Activated T-helper 1 cell treated with anti-CD3 and anti-CD28 coated beads, Interleukin-12 subunit alpha, Interleukin-12 subunit beta, Interleukin-2, Interleukin-4 antibody, amounts not matched to agents 30 ng/mL and 10 ng/mL and 1 ng/mL, durations not matched to agents 14 hours and 24 hours and 36 hours (primary cell): ENCODE data around the gene TOR4A. TPM values are rescaled to one million over a fixed set of nuclear protein-coding genes. Genes with fewer than 3 reads are reported as not detected.

ENCODE experiments used
- DNase-seq: peaks from one replicate; pipeline ENCODE4 v3.0.0; 2021; ENCODE audit warnings: low spot score
- H3K27ac Mint-ChIP-seq: one replicate; pipeline ENCODE4 v1.8.0; 2021; ENCODE audit warnings: mild to moderate bottlenecking, mixed read lengths
- H3K27me3 Mint-ChIP-seq: one replicate; pipeline ENCODE4 v1.8.0; 2022; ENCODE audit warnings: mild to moderate bottlenecking, moderate library complexity, mixed read lengths; ENCODE audit not compliant: insufficient read depth
- H3K36me3 Mint-ChIP-seq: one replicate; pipeline ENCODE4 v1.8.0; 2021; ENCODE audit warnings: low read depth, mixed read lengths
- H3K4me1 Mint-ChIP-seq: one replicate; pipeline ENCODE4 v1.8.0; 2021; ENCODE audit warnings: low read depth, mixed read lengths
- H3K4me3 Mint-ChIP-seq: one replicate; pipeline ENCODE4 v1.8.0; 2021; ENCODE audit warnings: mild to moderate bottlenecking, moderate library complexity, mixed read lengths
- H3K9me3 Mint-ChIP-seq: one replicate; pipeline ENCODE4 v1.8.0; 2021; ENCODE audit warnings: mixed read lengths
- intact Hi-C: fragments of 100-400 bp; cut with micrococcal nuclease; formaldehyde crosslinking; loops from one replicate; pipeline ENCODE4 v1.15.1; 2024
- total RNA-seq: library from RNA; stranded (reverse); gene quantifications from 2 replicates; pipeline ENCODE4 v1.2.3, GENCODE V29; 2022

Gene TOR4A
- total RNA-seq, 1 donor from 2014 or later: 11.7 TPM

DNA sequence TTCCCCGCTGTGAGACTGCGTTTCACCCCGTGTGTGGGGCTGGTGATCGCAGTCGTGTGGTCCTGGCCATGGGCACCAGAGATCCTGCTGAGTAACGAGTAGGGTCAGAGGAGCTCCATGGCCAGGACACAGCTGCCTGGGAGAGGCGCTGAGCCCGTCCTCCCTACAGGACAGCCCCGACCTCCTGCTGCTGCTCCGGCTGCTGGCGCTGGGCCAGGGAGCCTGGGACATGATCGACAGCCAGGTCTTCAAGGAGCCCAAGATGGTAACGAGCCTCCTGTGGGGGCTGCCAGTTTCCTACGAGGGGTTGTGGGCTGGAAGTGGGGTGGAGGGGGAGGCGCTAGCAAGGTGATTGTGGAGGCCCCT is 11.4 kb upstream of the TOR4A start:
- DNase-seq: no peak
- no peak overlapping the region for H3K4me3 Mint-ChIP-seq
- no peaks in the 10 kb centered on the region for H3K27me3 Mint-ChIP-seq
- no peak overlapping the region for H3K27ac Mint-ChIP-seq
- intact Hi-C loops: no loop called here
- H3K4me1 Mint-ChIP-seq: peaks cover under 1% of the 10 kb centered on the region
- peaks cover 12% of the 10 kb centered on the region for H3K36me3 Mint-ChIP-seq
- no peaks in the 10 kb centered on the region for H3K9me3 Mint-ChIP-seq

DNA sequence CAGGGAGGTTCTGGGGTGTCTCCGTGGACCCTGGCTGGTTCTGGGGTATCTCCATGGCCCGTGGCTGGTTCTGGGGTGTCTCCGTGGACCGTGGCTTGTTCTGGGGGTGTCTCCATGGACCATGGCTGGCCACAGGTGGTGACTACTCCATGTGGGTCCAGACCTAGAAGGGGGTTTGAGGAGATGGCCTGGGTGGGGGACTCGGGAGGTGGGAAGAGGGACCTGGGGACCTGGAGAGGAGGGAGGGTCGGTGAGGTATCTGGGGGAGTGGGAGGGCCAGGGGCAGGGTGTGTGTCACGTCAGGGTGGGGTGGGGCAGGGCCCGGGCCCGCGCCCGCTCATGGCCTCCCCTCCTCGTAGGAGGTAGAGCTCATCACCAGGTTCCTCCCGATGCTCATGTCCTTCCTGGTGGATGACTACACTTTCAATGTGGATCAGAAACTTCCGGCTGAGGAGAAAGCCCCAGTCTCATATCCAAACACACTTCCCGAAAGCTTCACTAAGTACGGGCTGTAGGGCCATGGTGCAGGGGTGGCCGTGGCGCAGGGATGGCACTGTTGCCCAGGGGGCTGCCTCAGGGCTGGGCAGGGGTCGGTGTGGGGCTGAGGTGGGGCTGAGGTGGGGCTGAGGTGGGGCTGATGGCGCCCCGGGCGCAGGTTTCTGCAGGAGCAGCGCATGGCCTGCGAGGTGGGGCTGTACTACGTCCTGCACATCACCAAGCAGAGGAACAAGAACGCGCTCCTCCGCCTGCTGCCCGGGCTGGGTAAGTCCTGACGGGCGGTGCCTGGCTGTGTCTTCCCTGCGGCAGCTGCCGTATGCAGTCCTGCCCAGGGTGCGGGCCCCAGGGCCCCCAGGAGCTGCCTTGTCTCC is 10.7 kb upstream of the TOR4A start:
- no peak overlapping the region for H3K4me3 Mint-ChIP-seq
- H3K27ac Mint-ChIP-seq: no peak overlapping the region
- H3K4me1 Mint-ChIP-seq: peaks cover 5% of the 10 kb centered on the region
- DNase-seq: no peak
- intact Hi-C loops: no loop called here
- H3K9me3 Mint-ChIP-seq: no peaks in the 10 kb centered on the region
- H3K27me3 Mint-ChIP-seq: no peaks in the 10 kb centered on the region
- H3K36me3 Mint-ChIP-seq: peaks cover 12% of the 10 kb centered on the region

DNA sequence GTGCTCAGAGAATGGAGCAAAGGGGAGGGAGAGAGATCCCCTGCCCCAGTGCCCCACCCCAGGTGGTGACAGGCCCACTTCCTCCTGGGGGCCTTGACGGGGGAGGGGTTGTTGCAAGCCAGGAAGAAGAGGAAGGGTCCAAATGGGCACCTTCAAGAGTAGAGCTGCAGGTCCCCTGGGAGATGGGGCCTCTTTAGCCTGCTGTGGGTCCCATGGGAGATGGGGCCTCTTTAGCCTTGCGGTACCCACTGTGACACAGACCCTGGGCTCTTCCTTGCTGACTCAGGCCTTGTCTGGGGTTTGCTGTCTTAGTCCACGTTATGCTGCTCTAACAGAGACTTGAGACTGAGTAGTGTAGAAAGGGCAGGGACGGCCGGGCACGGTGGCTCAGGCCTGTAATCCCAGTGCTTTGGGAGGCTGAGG is 9.6 kb upstream of the TOR4A start:
- Mint-ChIP-seq H3K27ac (no peak overlapping the region), H3K9me3 (no peaks in the 10 kb centered on the region), H3K4me1 (peaks cover 5% of the 10 kb centered on the region), H3K27me3 (no peaks in the 10 kb centered on the region), H3K36me3 (peaks cover 11% of the 10 kb centered on the region), H3K4me3 (no peak overlapping the region)
- no peak for DNase-seq
- intact Hi-C loops: no loop called here

DNA sequence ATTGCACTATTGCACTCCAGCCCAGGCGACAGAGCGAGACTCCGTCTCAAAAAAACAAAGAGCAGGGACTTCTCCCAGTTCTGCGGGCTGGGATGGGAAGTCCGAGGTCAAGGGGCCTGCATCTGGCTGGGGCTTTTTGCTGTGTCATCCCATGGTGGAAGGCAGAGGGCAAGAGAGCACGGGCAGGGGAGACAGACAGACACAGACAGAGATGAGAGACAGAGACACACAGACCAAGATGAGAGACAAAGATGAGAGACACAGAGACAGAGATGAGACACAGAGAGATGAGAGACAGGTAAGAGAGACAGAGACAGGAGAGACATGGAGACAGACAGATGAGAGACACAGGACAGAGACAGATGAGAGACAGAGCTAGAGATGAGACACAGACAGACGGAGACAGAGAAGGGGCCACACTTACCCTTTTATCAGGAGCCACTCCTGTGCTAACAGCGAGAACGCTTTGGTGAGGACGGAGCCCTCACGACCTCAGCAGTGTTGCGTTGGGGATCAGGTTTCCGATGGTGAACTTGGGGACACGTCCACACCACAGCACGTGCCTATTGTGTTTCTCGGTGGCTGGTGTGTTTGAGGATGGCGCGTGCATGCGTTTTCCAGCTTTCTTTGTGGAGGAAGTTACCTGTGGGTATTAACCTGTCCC is 8.9 kb upstream of the TOR4A start:
- H3K4me3 Mint-ChIP-seq: no peak overlapping the region
- H3K9me3 Mint-ChIP-seq: no peaks in the 10 kb centered on the region
- peaks cover 5% of the 10 kb centered on the region for H3K4me1 Mint-ChIP-seq

DNA sequence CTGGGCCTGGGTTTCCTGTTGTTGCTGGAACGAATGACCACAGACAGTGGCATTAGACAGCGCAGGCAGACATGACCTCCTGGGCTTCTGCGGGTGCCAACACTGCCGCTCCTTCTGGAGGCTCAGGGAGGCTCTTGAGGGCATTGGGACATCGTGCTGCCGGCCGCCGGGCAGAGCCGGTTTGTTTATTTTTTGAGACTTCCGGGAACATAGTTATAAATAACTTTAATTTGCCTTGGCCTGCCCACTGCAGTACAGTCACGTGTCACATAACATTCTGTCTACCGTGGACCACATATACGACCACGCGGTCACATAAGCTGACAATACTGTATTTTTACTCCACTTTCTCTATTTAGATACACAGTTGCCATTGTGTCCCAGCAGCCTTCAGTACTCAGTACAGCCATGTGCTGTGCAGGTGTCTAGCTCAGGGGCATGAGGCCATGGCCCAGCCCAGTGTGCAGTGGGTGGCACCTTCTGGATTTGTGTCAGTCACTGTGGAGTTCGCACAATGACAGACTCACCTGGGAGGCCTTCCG is 8.2 kb upstream of the TOR4A start:
- intact Hi-C loops: no loop called here
- H3K27ac Mint-ChIP-seq: no peak overlapping the region
- no peak overlapping the region for H3K4me3 Mint-ChIP-seq
- DNase-seq: no peak
- H3K9me3 Mint-ChIP-seq: no peaks in the 10 kb centered on the region
- peaks cover 5% of the 10 kb centered on the region for H3K4me1 Mint-ChIP-seq
- no peaks in the 10 kb centered on the region for H3K27me3 Mint-ChIP-seq
- H3K36me3 Mint-ChIP-seq: peaks cover 11% of the 10 kb centered on the region

More for the DNA sequence above, 8.9 kb upstream of the TOR4A start:
- intact Hi-C loops: no loop called here
- Mint-ChIP-seq H3K27ac (no peak overlapping the region), H3K36me3 (peaks cover 11% of the 10 kb centered on the region), H3K27me3 (no peaks in the 10 kb centered on the region)
- DNase-seq: no peak

DNA sequence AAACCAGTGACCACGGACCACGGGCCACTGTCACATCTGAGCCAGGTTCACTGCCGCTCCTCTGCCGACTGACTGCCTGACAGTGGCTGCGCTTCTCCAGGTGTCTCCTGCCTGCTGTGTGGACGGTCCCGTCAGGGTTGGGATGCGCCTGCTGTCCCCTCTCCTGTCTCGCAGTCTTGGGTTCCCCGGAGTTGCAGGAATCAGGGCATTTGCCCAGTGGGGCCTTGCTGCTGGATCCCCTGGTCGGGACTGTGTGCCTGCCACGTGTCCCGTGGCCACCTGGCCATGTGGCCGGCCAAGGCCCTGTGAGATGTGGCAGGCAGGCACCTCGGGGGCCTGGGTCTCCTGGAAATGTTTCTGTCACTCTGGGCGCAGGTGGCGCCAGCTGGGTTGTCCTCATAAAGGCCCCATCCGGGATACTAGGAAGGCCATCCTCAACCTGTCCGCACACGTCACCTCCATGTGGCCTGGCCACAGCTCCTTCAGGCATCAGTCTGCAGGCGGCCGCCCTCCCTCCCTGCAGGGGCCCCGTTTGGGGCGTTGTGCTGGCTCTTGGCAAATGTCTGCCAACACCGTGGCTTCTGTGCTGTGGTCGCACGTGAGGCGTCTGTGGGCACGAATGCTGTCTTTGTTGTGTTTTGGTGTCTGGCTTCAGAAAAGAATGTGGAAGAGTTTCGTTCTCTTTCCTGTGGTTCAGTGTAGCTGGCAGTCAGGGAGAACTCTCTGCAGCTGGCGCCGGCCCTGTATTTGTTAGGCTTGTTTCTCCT is 6.4 kb upstream of the TOR4A start:
- no peak for DNase-seq
- intact Hi-C loops: no loop called here
- Mint-ChIP-seq H3K9me3 (no peaks in the 10 kb centered on the region), H3K4me1 (peaks cover 10% of the 10 kb centered on the region), H3K4me3 (no peak overlapping the region), H3K27ac (peak overlapping the region; percentile 65), H3K27me3 (no peaks in the 10 kb centered on the region), H3K36me3 (peaks cover 13% of the 10 kb centered on the region)

DNA sequence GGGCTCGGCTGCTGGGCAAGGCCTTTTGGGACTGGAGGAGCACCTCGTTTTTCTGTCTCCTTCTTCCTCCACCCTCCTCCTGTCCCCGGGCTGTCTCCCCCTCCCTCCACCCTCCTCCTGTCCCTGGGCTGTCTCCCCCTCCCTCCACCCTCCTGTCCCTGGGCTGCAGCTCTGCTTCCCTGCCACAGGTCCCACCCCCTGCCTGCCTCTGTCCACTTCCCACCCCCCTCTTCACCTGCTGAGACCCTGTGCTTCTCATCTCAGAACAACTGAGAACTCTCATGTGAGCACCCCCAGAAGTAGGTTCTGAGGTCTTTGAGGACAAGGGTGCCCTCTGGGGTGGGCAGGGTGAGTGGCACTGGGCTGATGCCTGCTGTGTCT is 5.8 kb upstream of the TOR4A start:
- Mint-ChIP-seq H3K36me3 (peaks cover 13% of the 10 kb centered on the region), H3K27ac (no peak overlapping the region), H3K27me3 (no peaks in the 10 kb centered on the region), H3K9me3 (no peaks in the 10 kb centered on the region), H3K4me1 (peaks cover 11% of the 10 kb centered on the region), H3K4me3 (no peak overlapping the region)
- intact Hi-C loops: no loop called here
- DNase-seq: no peak

DNA sequence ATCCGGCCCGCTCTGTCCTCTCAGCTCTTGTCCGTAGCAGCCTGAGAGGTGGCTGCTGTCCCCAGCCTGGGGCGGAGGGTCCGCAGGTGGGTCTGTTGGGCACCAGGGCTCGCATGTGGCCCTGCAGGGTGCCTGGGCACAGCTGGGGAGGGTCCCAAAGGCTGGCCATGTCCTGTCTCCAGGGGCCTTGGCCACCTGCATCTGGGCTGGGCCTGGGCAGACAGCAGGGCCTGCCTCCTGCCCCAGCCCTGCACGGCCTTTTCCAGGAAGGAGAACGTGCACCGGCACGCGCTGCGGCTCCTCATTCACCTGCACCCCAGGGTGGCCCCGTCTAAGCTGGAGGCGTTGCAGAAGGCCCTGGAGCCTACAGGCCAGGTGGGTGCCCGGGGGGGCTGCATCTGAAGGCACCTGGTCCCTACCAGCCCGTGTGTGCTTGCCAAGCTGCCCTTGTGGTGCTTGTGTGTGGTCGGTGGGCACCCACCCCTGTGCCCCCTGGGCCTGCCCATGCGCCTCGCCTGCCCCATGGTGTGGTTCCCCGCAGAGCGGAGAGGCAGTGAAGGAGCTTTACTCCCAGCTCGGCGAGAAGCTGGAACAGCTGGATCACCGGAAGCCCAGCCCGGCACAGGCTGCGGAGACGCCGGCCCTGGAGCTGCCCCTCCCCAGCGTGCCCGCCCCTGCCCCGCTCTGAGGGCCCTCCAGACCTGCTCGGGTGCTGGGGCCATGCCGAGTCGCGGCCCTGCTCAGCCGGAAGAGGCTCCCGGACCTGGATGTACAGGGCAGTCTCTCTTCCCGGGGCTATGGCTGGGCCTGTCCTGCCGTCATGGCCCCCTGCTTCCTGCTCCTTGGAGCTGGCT is 5.1 kb upstream of the TOR4A start:
- H3K4me3 Mint-ChIP-seq: no peak overlapping the region
- H3K9me3 Mint-ChIP-seq: no peaks in the 10 kb centered on the region

DNA sequence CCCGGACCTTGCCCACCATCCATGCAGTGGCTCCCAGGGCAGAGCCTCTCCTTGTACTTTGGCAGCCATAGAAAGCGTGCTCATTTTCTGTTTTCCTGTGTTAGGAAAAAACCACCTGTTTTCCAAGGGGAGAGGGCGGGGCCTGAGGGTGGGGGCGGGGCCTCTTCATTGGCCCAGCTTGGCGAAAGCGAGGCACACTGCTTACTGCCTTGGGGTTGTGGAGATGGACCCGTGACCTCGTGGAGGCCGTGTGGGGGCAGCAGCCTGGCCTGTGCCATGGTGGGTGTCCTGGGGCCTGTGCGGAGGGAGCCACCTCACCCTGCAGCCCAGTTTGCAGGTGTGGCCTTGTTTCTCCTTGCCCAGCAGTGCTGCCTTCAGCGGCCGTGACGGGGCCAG is 4.4 kb upstream of the TOR4A start:
- Mint-ChIP-seq H3K36me3 (peaks cover 10% of the 10 kb centered on the region), H3K27ac (no peak overlapping the region), H3K4me3 (no peak overlapping the region), H3K27me3 (no peaks in the 10 kb centered on the region), H3K4me1 (peaks cover 15% of the 10 kb centered on the region), H3K9me3 (no peaks in the 10 kb centered on the region)
- intact Hi-C loops: no loop called here
- DNase-seq: no peak

More for the DNA sequence above, 5.1 kb upstream of the TOR4A start:
- intact Hi-C loops: no loop called here
- Mint-ChIP-seq H3K36me3 (peaks cover 13% of the 10 kb centered on the region), H3K4me1 (peaks cover 15% of the 10 kb centered on the region), H3K27me3 (no peaks in the 10 kb centered on the region), H3K27ac (no peak overlapping the region)
- no peak for DNase-seq

DNA sequence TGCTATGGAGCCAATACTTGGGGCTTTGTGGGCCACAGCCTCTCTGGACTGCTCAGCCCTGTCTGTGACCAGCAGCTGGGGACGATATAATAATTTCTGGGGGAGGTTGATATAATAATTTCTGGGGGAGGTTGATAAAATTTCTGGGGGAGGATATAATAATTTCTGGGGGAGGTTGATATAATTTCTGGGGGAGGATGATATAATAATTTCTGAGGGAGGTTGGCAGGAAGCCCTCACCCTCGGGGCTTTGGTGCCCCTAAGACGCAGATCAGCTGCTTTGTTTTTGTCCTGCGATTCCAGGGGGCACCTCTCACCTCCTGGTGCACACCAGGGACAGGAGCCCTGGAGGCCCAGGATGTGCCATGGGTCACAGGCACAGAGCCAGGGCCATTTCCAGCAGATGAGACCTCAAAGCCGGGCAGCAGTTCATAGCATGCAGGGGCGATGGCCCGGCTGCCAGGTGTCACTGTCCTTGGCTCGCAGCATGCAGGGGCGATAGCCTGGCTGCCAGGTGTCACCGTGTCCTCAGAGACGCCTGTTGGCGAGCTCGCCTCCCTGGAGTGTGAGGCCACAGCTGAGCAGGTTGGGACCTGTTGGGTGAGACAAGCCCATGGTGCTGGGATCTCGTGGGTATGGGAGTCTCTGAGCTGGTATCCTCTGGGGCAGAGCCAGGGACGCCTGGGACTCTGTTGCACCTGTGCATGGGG is 3.8 kb upstream of the TOR4A start:
- no peak for DNase-seq
- peaks cover 15% of the 10 kb centered on the region for H3K4me1 Mint-ChIP-seq
- H3K27me3 Mint-ChIP-seq: no peaks in the 10 kb centered on the region
- H3K9me3 Mint-ChIP-seq: no peaks in the 10 kb centered on the region
- no peak overlapping the region for H3K4me3 Mint-ChIP-seq
- intact Hi-C loops: no loop called here
- H3K36me3 Mint-ChIP-seq: peaks cover 6% of the 10 kb centered on the region
- no peak overlapping the region for H3K27ac Mint-ChIP-seq

DNA sequence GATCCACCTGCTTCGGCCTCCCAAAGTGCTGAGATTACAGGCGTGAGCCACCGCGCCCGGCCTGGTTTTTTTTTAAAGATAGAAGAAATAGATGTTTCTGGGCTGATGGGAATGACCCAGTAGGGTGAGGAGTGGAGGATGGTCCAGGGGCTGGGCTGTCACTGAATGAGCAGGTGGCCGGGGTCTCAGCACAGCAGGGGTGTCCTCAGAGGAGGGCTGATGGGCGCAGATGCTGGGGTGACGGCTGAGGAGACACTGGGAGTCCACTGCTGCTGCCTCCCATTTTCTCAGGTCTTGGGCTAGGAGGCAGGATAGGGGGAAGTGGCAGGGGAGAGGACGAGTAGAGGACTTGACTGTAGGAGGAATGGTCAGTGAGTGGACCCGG is 2.3 kb upstream of the TOR4A start:
- H3K4me1 Mint-ChIP-seq: peaks cover 15% of the 10 kb centered on the region
- no peak for DNase-seq
- H3K4me3 Mint-ChIP-seq: peak overlapping the region; percentile 59
- H3K36me3 Mint-ChIP-seq: peaks cover 6% of the 10 kb centered on the region
- no peaks in the 10 kb centered on the region for H3K27me3 Mint-ChIP-seq
- H3K27ac Mint-ChIP-seq: no peak overlapping the region
- no peaks in the 10 kb centered on the region for H3K9me3 Mint-ChIP-seq
- intact Hi-C loops: no loop called here
